BLaER1 treated with 17β-estradiol and CSF1 and Interleukin-3, amounts not matched to agents 10 nM and 100 nM (cell line): ENCODE measurements around the gene SDHAF2.
"Not testable (repeated sequence)": the region's sequence is repeated elsewhere in the genome, so short reads cannot be mapped to it uniquely, and the experiment has no call there.

ENCODE experiments used
- H3K27ac ChIP-seq, 11 experiments: shearing (Covaris generic); formaldehyde crosslinking; 2 replicates each; pipeline ENCODE4 v1.8.1; 2022
- H3K27me3 ChIP-seq, 11 experiments: shearing (Covaris generic); formaldehyde crosslinking; 2 replicates each; pipeline ENCODE4 v1.8.1; 2022
- H3K36me3 ChIP-seq, 11 experiments: shearing (Covaris generic); formaldehyde crosslinking; 2 replicates each; pipeline ENCODE4 v1.8.1; 2022
- H3K4me1 ChIP-seq, 10 experiments: shearing (Covaris generic); formaldehyde crosslinking; 2 replicates each; pipeline ENCODE4 v1.8.1; 2022
- H3K4me2 ChIP-seq, 11 experiments: shearing (Covaris generic); formaldehyde crosslinking; 2 replicates each; pipeline ENCODE4 v1.8.1; 2022
- H3K4me3 ChIP-seq, 10 experiments: shearing (Covaris generic); formaldehyde crosslinking; 2 replicates each; pipeline ENCODE4 v1.8.1; 2022
- H3K9ac ChIP-seq, 11 experiments: shearing (Covaris generic); formaldehyde crosslinking; 2 replicates each; pipeline ENCODE4 v1.8.1; 2022
- H3K9me3 ChIP-seq, 11 experiments: shearing (Covaris generic); formaldehyde crosslinking; replicated peaks in 1 of 11; 2 replicates each; pipeline ENCODE4 v1.8.1; 2022
- H4K20me1 ChIP-seq, 11 experiments: shearing (Covaris generic); formaldehyde crosslinking; 2 replicates each; pipeline ENCODE4 v1.8.1; 2022
- Cebpa-rat ChIP-seq, 11 experiments: shearing (Covaris generic); IDR thresholded peaks; 2 replicates each; pipeline ENCODE4 v1.8.1; 2022

SDHAF2 gene

DNA sequence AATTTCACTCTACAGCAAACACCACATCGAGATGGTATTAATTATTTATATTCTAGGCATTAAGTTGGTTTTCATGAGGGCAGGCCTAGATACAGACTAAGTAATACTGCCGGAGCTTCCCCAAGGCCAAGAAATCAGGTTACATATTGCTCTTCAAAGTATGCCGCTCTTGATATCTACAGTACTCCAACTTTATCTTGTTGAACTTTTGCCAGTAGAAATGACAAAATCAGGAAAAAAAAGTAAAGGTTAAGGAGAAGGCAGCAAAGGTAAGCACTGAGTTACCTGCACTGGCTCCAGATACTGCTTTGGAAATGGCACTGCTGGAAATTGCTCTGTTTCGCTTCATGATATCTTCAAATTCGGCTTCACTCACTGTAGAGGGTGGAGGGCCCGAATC, 14.5 kb upstream of the SDHAF2 start:
- Histone ChIP-seq H3K4me1 (peaks cover 10 to 50% (median 25%) of the 10 kb centered on the region in 10 experiments; a peak in 19 of 20 replicates), H3K4me3 (no peak overlapping the region), H3K36me3 (peaks cover 100% of the 10 kb centered on the region in 11 experiments), H3K9me3 (no peaks in the 10 kb centered on the region), H3K27me3 (no peaks in the 10 kb centered on the region), H3K9ac (0 out of 22 replicates have a peak overlapping the region, but pooled peaks of 1 of the 11 experiments have one; percentile 12), H3K4me2 (peak overlapping the region in 5 of 11 experiments; percentile 25 to 55 (median 39); a peak in 5 of 22 replicates), H3K27ac (no peak overlapping the region), H4K20me1 (peaks cover 49 to 100% (median 76%) of the 10 kb centered on the region in 11 experiments)
- TF ChIP-seq Cebpa-rat (IDR thresholded peaks at IDR 0.05) = no peak

DNA sequence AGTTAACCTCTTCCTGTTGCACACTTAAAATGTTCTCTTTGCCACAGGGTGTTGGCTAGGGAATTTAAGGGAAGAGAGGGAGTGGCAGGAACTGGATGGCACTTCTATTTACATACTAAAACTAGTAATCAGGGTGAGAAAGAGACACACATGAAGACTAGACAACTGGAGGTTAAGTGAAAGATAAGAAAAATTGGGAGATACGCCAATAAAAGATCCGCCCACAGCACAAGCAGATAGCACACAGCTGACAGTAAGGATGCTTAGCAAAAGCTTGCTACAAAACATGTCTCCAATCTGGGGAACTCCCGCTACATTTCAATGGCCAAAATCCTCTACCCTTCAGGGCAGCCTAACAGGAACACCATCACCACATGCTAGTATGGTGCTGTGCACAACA, 13.0 kb upstream of the SDHAF2 start:
- peak overlapping the region in 4 of 11 experiments; percentile 27 to 53 (median 36); a peak in 6 of 22 replicates for H3K27ac ChIP-seq

DNA sequence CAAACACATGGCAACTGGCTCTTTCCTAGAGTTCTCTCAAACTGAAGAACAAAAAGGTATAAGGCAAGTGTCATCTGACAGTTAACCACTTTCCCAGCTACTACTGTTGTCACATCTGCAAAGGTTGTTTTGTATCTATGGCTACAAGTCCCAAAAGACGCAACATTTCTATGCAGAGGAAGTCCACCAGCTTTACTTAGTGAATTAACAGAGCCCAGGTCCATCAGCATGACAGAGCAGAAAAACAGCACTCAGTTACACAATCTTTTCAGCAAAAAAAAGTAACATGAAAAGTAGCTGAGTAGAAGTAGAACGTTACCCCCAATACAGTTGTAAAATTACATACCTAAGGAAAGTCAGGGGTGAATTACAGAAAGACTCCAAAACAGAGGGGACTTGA, 12.3 kb upstream of the SDHAF2 start:
- Histone ChIP-seq H4K20me1 (peaks cover 69 to 100% (median 88%) of the 10 kb centered on the region in 11 experiments), H3K27me3 (no peaks in the 10 kb centered on the region), H3K9ac (peak overlapping the region in 4 of 11 experiments; percentile 15 to 37 (median 24); a peak in 3 of 22 replicates), H3K4me2 (peak overlapping the region in 5 of 11 experiments; percentile 12 to 45 (median 15); a peak in 7 of 22 replicates), H3K9me3 (no peaks in the 10 kb centered on the region), H3K4me1 (peaks cover 10 to 50% (median 25%) of the 10 kb centered on the region in 10 experiments; a peak in 19 of 20 replicates), H3K27ac (peak overlapping the region in 6 of 11 experiments; percentile 6 to 53 (median 46); a peak in 9 of 22 replicates), H3K4me3 (no peak overlapping the region), H3K36me3 (peaks cover 100% of the 10 kb centered on the region in 11 experiments)
- 0 out of 22 replicates have a peak, but pooled peaks of 1 of the 11 experiments have one; percentile 10 for TF ChIP-seq Cebpa-rat (IDR thresholded peaks at IDR 0.05)

More for the DNA sequence above, 13.0 kb upstream of the SDHAF2 start:
- Histone ChIP-seq H4K20me1 (peaks cover 62 to 100% (median 86%) of the 10 kb centered on the region in 11 experiments), H3K4me3 (no peak overlapping the region), H3K9me3 (no peaks in the 10 kb centered on the region), H3K27me3 (no peaks in the 10 kb centered on the region), H3K4me1 (peaks cover 10 to 50% (median 25%) of the 10 kb centered on the region in 10 experiments; a peak in 19 of 20 replicates), H3K4me2 (peak overlapping the region in 1 of 11 experiments; percentile 45; a peak in 2 of 22 replicates), H3K36me3 (peaks cover 100% of the 10 kb centered on the region in 11 experiments), H3K9ac (0 out of 22 replicates have a peak overlapping the region, but pooled peaks of 1 of the 11 experiments have one; percentile 15)
- TF ChIP-seq Cebpa-rat (IDR thresholded peaks at IDR 0.05) = no peak

DNA sequence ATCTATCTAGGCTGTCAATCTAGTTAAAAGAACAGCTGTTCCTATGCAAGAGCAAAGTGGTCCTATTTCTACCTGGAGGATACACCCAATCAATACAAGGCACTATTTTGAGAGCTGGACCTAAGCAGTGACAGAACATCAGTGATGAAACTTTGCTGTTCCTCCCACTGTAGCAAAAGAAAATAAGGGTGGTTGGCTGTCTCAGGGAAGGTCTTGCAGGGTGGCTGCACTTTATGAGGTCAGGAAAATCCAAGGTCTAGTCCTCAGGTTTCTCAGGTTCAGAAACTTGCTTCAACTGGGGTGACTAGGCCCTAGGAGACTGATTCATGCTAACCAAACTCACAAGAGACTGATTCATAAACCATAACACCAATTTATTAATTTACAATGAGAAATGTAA, 11.8 kb upstream of the SDHAF2 start:
- Histone ChIP-seq H3K9me3 (no peaks in the 10 kb centered on the region), H3K4me3 (no peak overlapping the region), H3K4me1 (peaks cover 10 to 50% (median 25%) of the 10 kb centered on the region in 10 experiments; a peak in 19 of 20 replicates), H3K27me3 (no peaks in the 10 kb centered on the region), H4K20me1 (peaks cover 74 to 100% (median 88%) of the 10 kb centered on the region in 11 experiments), H3K36me3 (peaks cover 99 to 100% (median 100%) of the 10 kb centered on the region in 11 experiments), H3K27ac (peak overlapping the region in 5 of 11 experiments; percentile 6 to 53 (median 47); a peak in 7 of 22 replicates), H3K4me2 (peak overlapping the region in 4 of 11 experiments; percentile 12 to 45 (median 22); a peak in 6 of 22 replicates), H3K9ac (peak overlapping the region in 5 of 11 experiments; percentile 16 to 37 (median 24); a peak in 3 of 22 replicates)
- TF ChIP-seq Cebpa-rat (IDR thresholded peaks at IDR 0.05) = no peak

DNA sequence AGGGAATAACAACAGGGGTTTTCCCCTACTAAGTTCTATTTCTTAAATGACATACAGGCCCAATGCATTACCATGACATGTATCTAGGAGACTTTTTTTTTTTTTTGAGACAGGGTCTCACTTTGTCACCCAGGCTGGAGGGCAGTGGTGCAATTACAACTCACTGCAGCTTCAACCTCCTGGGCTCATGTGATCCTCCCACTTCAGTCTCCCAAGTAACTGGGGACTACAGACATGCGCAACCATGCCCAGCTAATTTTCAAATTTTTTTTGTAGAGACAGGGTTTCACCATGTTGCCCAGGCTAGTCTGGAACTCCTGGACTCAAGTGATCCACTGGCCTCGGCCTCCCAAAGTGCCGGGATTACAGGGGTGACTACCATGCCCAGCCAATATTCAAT, 7.7 kb upstream of the SDHAF2 start:
- Histone ChIP-seq H3K27ac (no peak overlapping the region), H3K9ac (no peak overlapping the region), H3K27me3 (no peaks in the 10 kb centered on the region), H3K9me3 (no peaks in the 10 kb centered on the region), H3K4me3 (no peak overlapping the region), H3K4me2 (no peak overlapping the region), H3K36me3 (peaks cover 99 to 100% (median 100%) of the 10 kb centered on the region in 11 experiments), H4K20me1 (peaks cover 96 to 100% (median 100%) of the 10 kb centered on the region in 11 experiments), H3K4me1 (peaks cover 0 to 55% (median 16%) of the 10 kb centered on the region in 10 experiments; a peak in 11 of 20 replicates)
- no peak for TF ChIP-seq Cebpa-rat (IDR thresholded peaks at IDR 0.05)

DNA sequence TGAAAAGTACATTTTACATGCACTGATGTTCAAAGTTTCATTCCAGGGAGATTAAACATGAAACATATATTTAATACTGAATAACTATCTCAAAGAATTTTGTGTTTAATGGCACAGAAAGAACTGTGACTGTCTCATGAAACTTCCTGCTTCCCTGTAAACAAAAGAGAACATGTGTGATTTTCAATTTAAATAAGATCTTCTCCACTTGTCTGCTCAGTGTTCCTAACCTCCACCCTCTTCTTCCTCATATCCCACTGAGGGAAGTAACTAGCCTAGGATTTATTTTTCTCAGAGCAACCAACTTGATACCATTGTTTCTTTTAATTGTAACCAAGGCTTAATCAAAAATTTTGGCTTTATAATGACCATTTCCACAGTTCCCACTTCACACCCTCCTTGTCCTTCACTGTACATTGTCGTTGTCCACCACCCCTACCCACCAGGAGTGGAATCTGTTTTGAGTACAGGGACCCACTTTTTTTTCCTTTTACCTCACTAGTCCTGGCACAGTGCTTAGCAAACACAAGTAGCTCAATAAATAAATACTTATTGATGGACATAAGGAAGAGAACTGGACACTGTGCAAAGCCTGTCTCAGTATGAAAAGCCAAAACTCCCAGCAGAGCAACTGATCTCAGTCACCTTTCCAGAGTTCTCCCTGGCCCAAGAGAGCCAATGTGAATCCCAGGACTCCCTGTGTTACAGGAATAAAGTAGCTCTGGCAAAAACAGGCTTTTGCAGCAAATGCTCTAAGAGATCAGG, 4.4 kb upstream of the SDHAF2 start:
- peak overlapping the region in 8 of 11 experiments; percentile 2 to 67 (median 25); a peak in 11 of 22 replicates for H3K9ac ChIP-seq
- H3K4me2 ChIP-seq = peak overlapping the region in 3 of 11 experiments; percentile 16 to 56 (median 30); a peak in 3 of 22 replicates
- TF ChIP-seq Cebpa-rat (IDR thresholded peaks at IDR 0.05) = no peak
- no peaks in the 10 kb centered on the region for H3K9me3 ChIP-seq
- peaks cover 14 to 53% (median 21%) of the 10 kb centered on the region in 10 experiments for H3K4me1 ChIP-seq
- no peaks in the 10 kb centered on the region for H3K27me3 ChIP-seq
- no peak overlapping the region for H3K4me3 ChIP-seq
- H3K36me3 ChIP-seq = peaks cover 83 to 86% (median 85%) of the 10 kb centered on the region in 11 experiments
- H4K20me1 ChIP-seq = peaks cover 67 to 87% (median 85%) of the 10 kb centered on the region in 11 experiments
- H3K27ac ChIP-seq = no peak overlapping the region

DNA sequence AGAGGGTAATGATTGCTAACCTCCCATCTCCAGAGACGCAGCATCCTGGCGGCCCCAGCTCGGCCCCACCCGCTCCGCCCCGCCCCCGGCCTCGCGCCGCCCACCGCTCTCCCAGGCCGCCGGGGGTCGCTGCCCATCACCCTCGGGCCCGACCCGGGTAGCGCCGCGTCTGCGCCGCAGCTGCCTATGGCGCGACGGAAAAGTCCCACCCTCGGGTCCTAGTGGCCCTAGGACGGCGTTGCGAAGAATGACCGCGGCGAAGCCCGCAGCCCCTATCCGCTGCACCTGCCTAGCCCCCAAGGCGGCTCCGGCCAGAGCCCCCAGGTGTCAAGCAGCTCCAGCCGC, 606 bp upstream of the SDHAF2 start:
- H3K27me3 ChIP-seq = no peaks in the 10 kb centered on the region
- H3K36me3 ChIP-seq = peaks cover 55 to 77% (median 64%) of the 10 kb centered on the region in 11 experiments
- no peak for TF ChIP-seq Cebpa-rat (IDR thresholded peaks at IDR 0.05)
- peak overlapping the region; percentile 95 to 100 (median 99) for H3K27ac ChIP-seq
- H3K4me2 ChIP-seq = peak overlapping the region; percentile 84 to 95 (median 91)
- peaks cover 34 to 63% (median 42%) of the 10 kb centered on the region in 10 experiments for H3K4me1 ChIP-seq
- H4K20me1 ChIP-seq = peaks cover 53 to 84% (median 71%) of the 10 kb centered on the region in 11 experiments; a peak in 21 of 22 replicates
- peak overlapping the region; percentile 72 to 98 (median 88) for H3K4me3 ChIP-seq
- H3K9ac ChIP-seq = peak overlapping the region; percentile 94 to 100 (median 99)
- H3K9me3 ChIP-seq = no peaks in the 10 kb centered on the region

DNA sequence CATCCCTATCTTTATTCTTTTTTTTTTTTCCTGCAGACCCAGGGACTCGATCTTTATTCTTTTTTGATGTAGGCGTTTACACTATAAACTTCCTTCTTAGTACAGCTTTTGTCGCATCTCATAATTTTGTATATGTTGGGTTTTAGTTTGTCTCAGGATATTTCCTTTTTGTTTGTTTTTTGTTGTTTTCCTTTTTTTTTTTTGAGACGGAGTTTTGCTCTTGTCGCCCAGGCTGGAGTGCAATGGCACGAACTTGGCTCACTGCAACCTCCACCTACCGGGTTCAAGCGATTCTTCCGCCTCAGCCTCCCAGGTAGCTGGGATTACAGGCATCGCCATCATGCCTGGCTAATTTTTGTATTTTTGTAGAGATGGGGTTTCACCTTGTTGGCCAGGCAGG, 915 bp downstream of the SDHAF2 start:
- peak overlapping the region; percentile 95 to 100 (median 99); a peak in 21 of 22 replicates for H3K27ac ChIP-seq
- H3K36me3 ChIP-seq = peaks cover 40 to 63% (median 50%) of the 10 kb centered on the region in 11 experiments

More for the DNA sequence above, 915 bp downstream of the SDHAF2 start:
- H3K4me3 ChIP-seq = peak overlapping the region; percentile 72 to 98 (median 88)
- not testable (repeated sequence) for H3K27me3 ChIP-seq, H3K9me3 ChIP-seq
- H3K4me1 ChIP-seq = peaks cover 30 to 61% (median 41%) of the 10 kb centered on the region in 10 experiments
- H4K20me1 ChIP-seq = peaks cover 53 to 84% (median 71%) of the 10 kb centered on the region in 11 experiments; a peak in 21 of 22 replicates
- peak overlapping the region; percentile 94 to 100 (median 99) for H3K9ac ChIP-seq
- H3K4me2 ChIP-seq = peak overlapping the region; percentile 80 to 95 (median 89)
